ENCODE results near the gene RNF8. TPM values are rescaled to one million over a fixed set of nuclear protein-coding genes. Genes with fewer than 3 reads are reported as not detected.

RNF8 gene
- total and polyA plus RNA-seq, 9 of the 15 experiments (the other 6 are each of a cell fraction or from before 2014, with no cell fraction given), result 10.6 to 47.0 (median 37.5) TPM

DNA sequence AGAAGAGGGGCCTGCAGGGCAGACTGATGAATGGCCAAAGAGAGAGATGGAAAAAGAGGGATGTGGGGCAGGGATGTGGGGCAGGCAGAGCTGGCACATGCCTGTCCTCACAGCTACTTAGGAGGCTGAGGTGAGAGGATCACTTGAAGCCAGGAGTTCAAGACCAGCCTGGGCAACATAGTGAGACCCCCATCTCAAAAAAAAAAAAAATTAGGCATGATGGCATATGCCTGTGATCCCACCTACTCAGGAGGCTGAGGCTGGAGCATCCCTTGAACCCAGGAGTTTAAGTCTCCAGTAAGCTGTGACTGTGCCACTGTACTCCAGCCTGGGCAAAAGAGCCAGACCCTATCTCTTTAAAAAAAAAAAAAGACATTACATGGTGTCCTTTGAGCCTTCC, 34.8 kb downstream of the RNF8 start:
- no peak overlapping the region for H3K4me3 ChIP-seq
- peaks cover 56% of the 10 kb centered on the region for H3K36me3 ChIP-seq (ENCODE audit: control insufficient read depth, insufficient read depth, low read length)
- in situ Hi-C loops (cut with MboI) (loop anchor here (10.0 kb wide), 1 partner anchor 176 kb away; no protein-coding TSS in a partner anchor), intact Hi-C loops (cut with micrococcal nuclease) (no loop called here)
- H3K4me2 ChIP-seq (ENCODE audit: insufficient read depth, low read length), result no peak overlapping the region
- no peak overlapping the region for H3K27ac ChIP-seq (ENCODE audit: extremely low read depth, low read depth, low read length)
- H3K9me1 ChIP-seq (ENCODE audit: control insufficient read depth, insufficient read depth, low read length), result no peaks in the 10 kb centered on the region
- ChIA-PET POLR2A (no interaction called here), CTCF (ENCODE audit: low intra/inter-chr PET ratio) (no interaction called here)
- FAIRE-seq, result no peak
- no peak for TF ChIP-seq ZNF23 (CRISPR knock-in tag; IDR thresholded peaks at IDR 0.05)
- TF ChIP-seq, protein P1, sequence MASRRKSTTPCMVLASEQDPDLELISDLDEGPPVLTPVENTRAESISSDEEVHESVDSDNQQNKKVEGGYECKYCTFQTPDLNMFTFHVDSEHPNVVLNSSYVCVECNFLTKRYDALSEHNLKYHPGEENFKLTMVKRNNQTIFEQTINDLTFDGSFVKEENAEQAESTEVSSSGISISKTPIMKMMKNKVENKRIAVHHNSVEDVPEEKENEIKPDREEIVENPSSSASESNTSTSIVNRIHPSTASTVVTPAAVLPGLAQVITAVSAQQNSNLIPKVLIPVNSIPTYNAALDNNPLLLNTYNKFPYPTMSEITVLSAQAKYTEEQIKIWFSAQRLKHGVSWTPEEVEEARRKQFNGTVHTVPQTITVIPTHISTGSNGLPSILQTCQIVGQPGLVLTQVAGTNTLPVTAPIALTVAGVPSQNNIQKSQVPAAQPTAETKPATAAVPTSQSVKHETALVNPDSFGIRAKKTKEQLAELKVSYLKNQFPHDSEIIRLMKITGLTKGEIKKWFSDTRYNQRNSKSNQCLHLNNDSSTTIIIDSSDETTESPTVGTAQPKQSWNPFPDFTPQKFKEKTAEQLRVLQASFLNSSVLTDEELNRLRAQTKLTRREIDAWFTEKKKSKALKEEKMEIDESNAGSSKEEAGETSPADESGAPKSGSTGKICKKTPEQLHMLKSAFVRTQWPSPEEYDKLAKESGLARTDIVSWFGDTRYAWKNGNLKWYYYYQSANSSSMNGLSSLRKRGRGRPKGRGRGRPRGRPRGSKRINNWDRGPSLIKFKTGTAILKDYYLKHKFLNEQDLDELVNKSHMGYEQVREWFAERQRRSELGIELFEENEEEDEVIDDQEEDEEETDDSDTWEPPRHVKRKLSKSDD (conservative IDR thresholded peaks at IDR 0.05; ENCODE audit: low read length), result no peak
- TF ChIP-seq ZNF717 (CRISPR knock-in tag; IDR thresholded peaks at IDR 0.05), result no peak
- TF ChIP-seq ZNF507 (tag; conservative IDR thresholded peaks at IDR 0.05), result no peak
- TF ChIP-seq, protein P2, sequence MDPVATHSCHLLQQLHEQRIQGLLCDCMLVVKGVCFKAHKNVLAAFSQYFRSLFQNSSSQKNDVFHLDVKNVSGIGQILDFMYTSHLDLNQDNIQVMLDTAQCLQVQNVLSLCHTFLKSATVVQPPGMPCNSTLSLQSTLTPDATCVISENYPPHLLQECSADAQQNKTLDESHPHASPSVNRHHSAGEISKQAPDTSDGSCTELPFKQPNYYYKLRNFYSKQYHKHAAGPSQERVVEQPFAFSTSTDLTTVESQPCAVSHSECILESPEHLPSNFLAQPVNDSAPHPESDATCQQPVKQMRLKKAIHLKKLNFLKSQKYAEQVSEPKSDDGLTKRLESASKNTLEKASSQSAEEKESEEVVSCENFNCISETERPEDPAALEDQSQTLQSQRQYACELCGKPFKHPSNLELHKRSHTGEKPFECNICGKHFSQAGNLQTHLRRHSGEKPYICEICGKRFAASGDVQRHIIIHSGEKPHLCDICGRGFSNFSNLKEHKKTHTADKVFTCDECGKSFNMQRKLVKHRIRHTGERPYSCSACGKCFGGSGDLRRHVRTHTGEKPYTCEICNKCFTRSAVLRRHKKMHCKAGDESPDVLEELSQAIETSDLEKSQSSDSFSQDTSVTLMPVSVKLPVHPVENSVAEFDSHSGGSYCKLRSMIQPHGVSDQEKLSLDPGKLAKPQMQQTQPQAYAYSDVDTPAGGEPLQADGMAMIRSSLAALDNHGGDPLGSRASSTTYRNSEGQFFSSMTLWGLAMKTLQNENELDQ (CRISPR knock-in tag; IDR thresholded peaks at IDR 0.05; ENCODE audit: borderline replicate concordance), result no peak
- no peak for TF ChIP-seq TAF7 (tag; IDR thresholded peaks at IDR 0.05)
- no peak for TF ChIP-seq SETDB1 (IDR thresholded peaks at IDR 0.05; ENCODE audit: low read length)
- TF ChIP-seq, protein P3, sequence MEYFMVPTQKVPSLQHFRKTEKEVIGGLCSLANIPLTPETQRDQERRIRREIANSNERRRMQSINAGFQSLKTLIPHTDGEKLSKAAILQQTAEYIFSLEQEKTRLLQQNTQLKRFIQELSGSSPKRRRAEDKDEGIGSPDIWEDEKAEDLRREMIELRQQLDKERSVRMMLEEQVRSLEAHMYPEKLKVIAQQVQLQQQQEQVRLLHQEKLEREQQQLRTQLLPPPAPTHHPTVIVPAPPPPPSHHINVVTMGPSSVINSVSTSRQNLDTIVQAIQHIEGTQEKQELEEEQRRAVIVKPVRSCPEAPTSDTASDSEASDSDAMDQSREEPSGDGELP (CRISPR knock-in tag; IDR thresholded peaks at IDR 0.05; ENCODE audit: borderline replicate concordance), result no peak
- TF ChIP-seq, protein P4, sequence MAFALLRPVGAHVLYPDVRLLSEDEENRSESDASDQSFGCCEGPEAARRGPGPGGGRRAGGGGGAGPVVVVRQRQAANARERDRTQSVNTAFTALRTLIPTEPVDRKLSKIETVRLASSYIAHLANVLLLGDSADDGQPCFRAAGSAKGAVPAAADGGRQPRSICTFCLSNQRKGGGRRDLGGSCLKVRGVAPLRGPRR (CRISPR knock-in tag; IDR thresholded peaks at IDR 0.05), result no peak
- no peak for TF ChIP-seq KLF10 (CRISPR knock-in tag; IDR thresholded peaks at IDR 0.05)
- no peak for TF ChIP-seq ZNF583 (CRISPR knock-in tag; IDR thresholded peaks at IDR 0.05)
- no peak for TF ChIP-seq ASH1L (IDR thresholded peaks at IDR 0.05; ENCODE audit: borderline replicate concordance, low read depth, partially characterized antibody)
- TF ChIP-seq ZBTB1 (CRISPR knock-in tag; IDR thresholded peaks at IDR 0.05; ENCODE audit: borderline replicate concordance, low read depth), result no peak
- no peak for TF ChIP-seq BRCA1 (IDR thresholded peaks at IDR 0.05)
- TF ChIP-seq BRCA1 (CRISPR knock-in tag; IDR thresholded peaks at IDR 0.05), result no peak
- no peak overlapping the region for H3K9ac ChIP-seq (ENCODE audit: insufficient read depth in 1 of 2, low read depth in 2 of 2, low read length in 2 of 2)
- no peaks in the 10 kb centered on the region; the same call in 1 of the 2 replicates for H4K20me1 ChIP-seq (replicated peaks; ENCODE audit: control insufficient read depth, insufficient read depth, low read length)
- H3K9me3 ChIP-seq (replicated peaks; ENCODE audit: control insufficient read depth, insufficient read depth, low read depth, low read length), result no peaks in the 10 kb centered on the region
- ATAC-seq, result no peak
- no TSS peak for BruUV-seq (replicated peaks)
- DNase-seq (ENCODE audit: extremely low read depth in 1 of 4, low spot score in 3 of 4), result no peak
- no peaks in the 10 kb centered on the region for H3K79me2 ChIP-seq (ENCODE audit: control insufficient read depth, insufficient read depth, low read length)
- no peaks in the 10 kb centered on the region; a peak in 1 of 5 replicates for H3K4me1 ChIP-seq (replicated peaks in 1 of 2; ENCODE audit: control insufficient read depth in 2 of 2, insufficient read depth in 2 of 2, low read length in 2 of 2)
- H2AFZ ChIP-seq (ENCODE audit: low read depth, low read length), result no peak overlapping the region
- no peaks in the 10 kb centered on the region for H3K27me3 ChIP-seq (ENCODE audit: control insufficient read depth in 2 of 2, insufficient read depth in 2 of 2, low read length in 2 of 2)
